LNCAP (cell line): ENCODE results near the gene CASKIN2.
A peak's percentile ranks its signal among the peaks of the same experiment; 100 is the strongest.

Source experiments
- TF ChIP-seq, protein P1 (sequence below): fragments of 450-650 bp; IDR thresholded peaks from 2 replicates; pipeline ENCODE4 v1.5.1; 2017; ENCODE audit warnings: mild to moderate bottlenecking

CASKIN2 gene

DNA sequence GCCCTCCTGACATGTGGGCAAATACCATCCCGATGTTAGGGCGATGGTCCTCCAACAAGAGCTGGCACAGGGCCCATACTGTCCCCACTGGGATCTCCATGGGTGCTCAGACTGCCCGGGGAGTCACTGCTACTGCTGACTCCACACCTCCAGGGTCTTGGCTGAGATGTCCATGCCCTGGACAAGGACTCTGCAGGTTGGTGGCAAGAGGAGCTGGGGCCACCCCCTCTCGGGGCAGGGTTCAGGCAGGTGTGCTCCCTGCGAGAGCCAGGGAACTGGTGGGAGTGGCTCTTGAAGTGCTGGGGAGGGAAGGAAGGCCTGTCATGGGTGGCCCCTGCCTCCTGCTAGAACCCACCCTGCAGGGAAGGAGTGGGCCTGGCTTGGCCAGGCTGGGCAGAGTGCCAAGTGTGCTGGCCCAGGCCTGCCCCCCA lies 6.4 kb downstream of the CASKIN2 start:
- TF ChIP-seq, protein P1, sequence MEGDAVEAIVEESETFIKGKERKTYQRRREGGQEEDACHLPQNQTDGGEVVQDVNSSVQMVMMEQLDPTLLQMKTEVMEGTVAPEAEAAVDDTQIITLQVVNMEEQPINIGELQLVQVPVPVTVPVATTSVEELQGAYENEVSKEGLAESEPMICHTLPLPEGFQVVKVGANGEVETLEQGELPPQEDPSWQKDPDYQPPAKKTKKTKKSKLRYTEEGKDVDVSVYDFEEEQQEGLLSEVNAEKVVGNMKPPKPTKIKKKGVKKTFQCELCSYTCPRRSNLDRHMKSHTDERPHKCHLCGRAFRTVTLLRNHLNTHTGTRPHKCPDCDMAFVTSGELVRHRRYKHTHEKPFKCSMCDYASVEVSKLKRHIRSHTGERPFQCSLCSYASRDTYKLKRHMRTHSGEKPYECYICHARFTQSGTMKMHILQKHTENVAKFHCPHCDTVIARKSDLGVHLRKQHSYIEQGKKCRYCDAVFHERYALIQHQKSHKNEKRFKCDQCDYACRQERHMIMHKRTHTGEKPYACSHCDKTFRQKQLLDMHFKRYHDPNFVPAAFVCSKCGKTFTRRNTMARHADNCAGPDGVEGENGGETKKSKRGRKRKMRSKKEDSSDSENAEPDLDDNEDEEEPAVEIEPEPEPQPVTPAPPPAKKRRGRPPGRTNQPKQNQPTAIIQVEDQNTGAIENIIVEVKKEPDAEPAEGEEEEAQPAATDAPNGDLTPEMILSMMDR = no peak

GRCh38 chr17:75507733-75508719 lies 7.3 kb downstream of the CASKIN2 start:
- TF ChIP-seq, protein P1 = no peak

DNA sequence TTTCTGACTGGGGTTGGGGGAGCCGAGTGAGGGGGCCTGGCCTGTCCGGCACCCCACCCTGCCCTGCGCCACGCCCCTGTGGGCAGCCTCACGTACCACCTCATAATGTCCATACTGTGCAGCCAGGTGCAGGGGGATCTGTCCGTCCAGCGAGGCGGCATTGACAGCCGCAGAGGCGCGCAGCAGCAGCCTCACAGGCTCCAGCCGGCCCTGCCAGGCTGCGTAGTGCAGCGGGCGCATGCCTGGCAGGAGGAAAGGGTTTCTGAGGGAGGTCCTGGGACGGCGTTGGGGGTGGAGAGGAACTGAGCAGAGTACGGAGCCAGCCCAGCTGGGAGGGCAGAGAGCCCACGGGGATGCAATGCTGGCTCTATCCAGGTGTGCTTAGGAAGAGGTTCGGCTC lies 8.4 kb downstream of the CASKIN2 start:
- TF ChIP-seq, protein P1 = no peak

DNA sequence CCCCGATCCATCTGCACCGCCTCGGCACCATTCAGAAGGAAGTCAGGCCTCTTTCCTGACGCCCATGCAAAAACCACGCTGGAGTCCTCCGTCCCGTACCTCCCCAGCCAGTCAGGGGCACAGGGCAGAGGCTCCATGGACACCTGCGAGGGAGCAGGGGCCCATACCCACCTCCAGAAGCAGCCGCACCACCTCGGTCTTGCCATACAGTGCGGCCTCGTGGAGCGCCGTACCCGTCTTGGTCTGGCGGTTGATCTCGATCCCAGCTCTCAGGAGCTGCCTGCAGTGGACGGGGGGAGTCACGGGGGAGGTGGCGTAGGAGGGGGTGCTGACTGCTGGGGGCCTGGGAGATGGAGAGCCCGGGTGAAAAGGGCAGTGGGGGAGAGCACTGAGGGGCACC lies 9.2 kb downstream of the CASKIN2 start:
- TF ChIP-seq, protein P1 = no peak

DNA sequence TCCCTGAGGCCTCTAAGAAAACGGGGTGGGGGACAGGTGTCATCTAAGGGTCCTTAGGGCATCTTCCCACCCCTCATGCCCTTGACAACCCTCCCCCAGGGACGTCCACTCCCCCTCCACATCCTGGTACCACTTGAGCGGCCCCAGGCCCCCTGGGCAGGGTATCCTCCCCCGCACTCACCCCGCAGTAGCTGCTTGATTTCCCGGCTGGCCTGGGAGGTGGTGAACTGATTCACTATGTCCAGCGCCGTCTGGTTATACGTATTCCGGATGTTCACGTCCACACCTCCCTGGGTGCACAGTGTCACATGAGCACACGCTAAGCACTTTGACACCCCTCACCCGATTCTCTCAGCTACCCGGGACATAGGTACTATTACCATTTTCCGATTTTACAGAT lies 9.7 kb downstream of the CASKIN2 start:
- TF ChIP-seq, protein P1 = no peak

- TF ChIP-seq, protein P1 = no peak
Observed at GRCh38 chr17:75505152-75505409, 10.3 kb downstream of the CASKIN2 start.

- TF ChIP-seq, protein P1 = peak; percentile 82
Observed at GRCh38 chr17:75504347-75505151, 10.8 kb downstream of the CASKIN2 start.
